ENCODE data around the gene CDYL. TPM values are rescaled to one million over a fixed set of nuclear protein-coding genes. Genes with fewer than 3 reads are reported as not detected.

The CDYL gene
- polyA plus RNA-seq, 4 donors: 6.2 to 15.4 (median 7.4) TPM

DNA sequence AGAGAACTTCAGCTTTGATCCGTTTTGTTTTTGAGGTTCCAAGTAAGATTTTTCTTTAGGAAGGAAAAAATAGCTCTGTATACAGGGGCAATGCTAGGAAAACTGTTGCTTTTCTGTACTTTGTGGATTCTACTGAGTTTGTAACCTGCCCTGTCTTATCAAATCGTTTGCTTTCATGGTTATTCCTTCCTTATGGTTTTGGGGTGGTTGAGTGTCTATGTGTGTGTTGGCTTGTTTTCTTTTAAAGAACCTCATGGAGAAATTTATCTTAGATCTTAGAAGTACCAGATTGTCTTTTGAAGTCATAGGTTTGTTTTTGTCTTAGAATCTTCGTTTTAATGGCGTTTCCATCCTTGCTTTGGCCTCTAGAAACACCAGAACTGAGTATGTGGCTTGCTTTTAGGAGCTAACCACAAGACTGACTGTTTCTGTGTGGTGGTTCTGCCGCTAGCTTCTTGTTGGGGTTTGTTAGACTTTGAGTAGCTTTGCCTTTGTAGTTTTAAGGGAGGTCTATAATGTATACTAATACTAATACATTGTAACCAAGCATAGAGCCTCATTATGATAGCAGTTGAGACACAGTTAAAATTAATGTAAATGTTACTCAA, 140.9 kb downstream of the CDYL start:
- Histone ChIP-seq H3K4me1 (ENCODE audit: control insufficient read depth in 3 of 3, insufficient read depth in 2 of 3, low read depth in 1 of 3, low read length in 2 of 3) (peaks cover 0 to 9% (median 2%) of the 10 kb centered on the region in 3 donors), H3K9me3 (ENCODE audit: control insufficient read depth in 2 of 2, insufficient read depth in 1 of 2, low read depth in 1 of 2, low read length in 1 of 2) (no peaks in the 10 kb centered on the region), H3K27ac (ENCODE audit: low read depth in 1 of 3, low read length in 2 of 3) (no peak overlapping the region), H3K36me3 (ENCODE audit: control insufficient read depth in 3 of 3, insufficient read depth in 2 of 3, low read depth in 1 of 3, low read length in 3 of 3) (peaks cover 0 to 20% (median 0%) of the 10 kb centered on the region in 3 donors), H3K27me3 (ENCODE audit: control insufficient read depth in 3 of 3, insufficient read depth in 3 of 3, low read length in 3 of 3) (no peaks in the 10 kb centered on the region), H3K4me3 (ENCODE audit: low read depth in 1 of 3, low read length in 3 of 3) (no peak overlapping the region)
- WGBS, 3 donors: 47 to 66% (median 50%) methylated on average over 5 of the region's 5 CpGs
- FAIRE-seq (no peak), DNase-seq (no peak)

DNA sequence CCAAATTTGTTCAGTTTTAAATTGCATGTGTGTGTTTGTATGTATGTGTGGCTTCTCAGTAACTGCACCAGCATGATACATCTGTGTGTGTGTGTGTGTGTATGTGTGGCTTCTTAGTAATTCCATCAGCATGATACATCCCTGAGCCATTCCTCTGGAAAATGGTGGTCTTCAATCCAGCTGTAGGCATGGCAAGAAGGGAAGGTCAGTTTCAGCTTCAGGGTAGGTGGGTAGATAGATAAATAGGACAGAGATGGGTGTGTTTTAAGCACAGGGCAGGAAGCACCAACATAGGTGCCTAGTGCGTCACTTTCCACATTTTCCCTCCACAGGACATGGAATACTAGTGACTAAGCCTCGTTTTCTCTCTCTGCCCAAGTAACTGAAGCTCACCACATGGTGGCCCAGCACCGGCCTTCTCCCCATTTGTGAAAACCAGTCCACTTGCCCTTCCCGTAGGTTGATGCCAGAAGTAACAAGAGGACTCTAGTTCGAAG, 144.8 kb downstream of the CDYL start:
- FAIRE-seq (no peak), DNase-seq (no peak)
- H3K27ac ChIP-seq (ENCODE audit: low read depth in 1 of 3, low read length in 2 of 3): no peak overlapping the region
- peaks cover 0 to 7% (median 0%) of the 10 kb centered on the region in 3 donors for H3K36me3 ChIP-seq (ENCODE audit: control insufficient read depth in 3 of 3, insufficient read depth in 2 of 3, low read depth in 1 of 3, low read length in 3 of 3)
- no peaks in the 10 kb centered on the region for H3K9me3 ChIP-seq (ENCODE audit: control insufficient read depth in 2 of 2, insufficient read depth in 1 of 2, low read depth in 1 of 2, low read length in 1 of 2)
- H3K27me3 ChIP-seq (ENCODE audit: control insufficient read depth in 3 of 3, insufficient read depth in 3 of 3, low read length in 3 of 3): no peaks in the 10 kb centered on the region
- H3K4me1 ChIP-seq (ENCODE audit: control insufficient read depth in 3 of 3, insufficient read depth in 2 of 3, low read depth in 1 of 3, low read length in 2 of 3): no peaks in the 10 kb centered on the region
- 77 to 89% (median 89%) methylated on average over 5 of the region's 5 CpGs for WGBS, 3 donors
- no peak overlapping the region for H3K4me3 ChIP-seq (ENCODE audit: low read depth in 1 of 3, low read length in 3 of 3)

- Histone ChIP-seq H3K4me3 (ENCODE audit: low read depth in 1 of 3, low read length in 3 of 3) (no peak overlapping the region), H3K36me3 (ENCODE audit: control insufficient read depth in 3 of 3, insufficient read depth in 2 of 3, low read depth in 1 of 3, low read length in 3 of 3) (peaks cover 0 to 4% (median 0%) of the 10 kb centered on the region in 3 donors)
- no peak for FAIRE-seq
Measured at GRCh38 chr6:4922488-4923037, 146.4 kb downstream of the CDYL start.

GRCh38 chr6:4923081-4923480, 146.9 kb downstream of the CDYL start:
- WGBS, 3 donors: 74 to 86% (median 83%) methylated on average over 3 of the region's 3 CpGs
- no peak for FAIRE-seq

More at GRCh38 chr6:4922488-4923037, 146.4 kb downstream of the CDYL start:
- WGBS, 3 donors: 71 to 77% (median 72%) methylated on average over 13 of the region's 13 CpGs
- H3K27me3 ChIP-seq (ENCODE audit: control insufficient read depth in 3 of 3, insufficient read depth in 3 of 3, low read length in 3 of 3): no peaks in the 10 kb centered on the region
- no peak overlapping the region for H3K27ac ChIP-seq (ENCODE audit: low read depth in 1 of 3, low read length in 2 of 3)
- no peaks in the 10 kb centered on the region for H3K4me1 ChIP-seq (ENCODE audit: control insufficient read depth in 3 of 3, insufficient read depth in 2 of 3, low read depth in 1 of 3, low read length in 2 of 3)
- no peak for DNase-seq
- H3K9me3 ChIP-seq (ENCODE audit: control insufficient read depth in 2 of 2, insufficient read depth in 1 of 2, low read depth in 1 of 2, low read length in 1 of 2): no peaks in the 10 kb centered on the region

DNA sequence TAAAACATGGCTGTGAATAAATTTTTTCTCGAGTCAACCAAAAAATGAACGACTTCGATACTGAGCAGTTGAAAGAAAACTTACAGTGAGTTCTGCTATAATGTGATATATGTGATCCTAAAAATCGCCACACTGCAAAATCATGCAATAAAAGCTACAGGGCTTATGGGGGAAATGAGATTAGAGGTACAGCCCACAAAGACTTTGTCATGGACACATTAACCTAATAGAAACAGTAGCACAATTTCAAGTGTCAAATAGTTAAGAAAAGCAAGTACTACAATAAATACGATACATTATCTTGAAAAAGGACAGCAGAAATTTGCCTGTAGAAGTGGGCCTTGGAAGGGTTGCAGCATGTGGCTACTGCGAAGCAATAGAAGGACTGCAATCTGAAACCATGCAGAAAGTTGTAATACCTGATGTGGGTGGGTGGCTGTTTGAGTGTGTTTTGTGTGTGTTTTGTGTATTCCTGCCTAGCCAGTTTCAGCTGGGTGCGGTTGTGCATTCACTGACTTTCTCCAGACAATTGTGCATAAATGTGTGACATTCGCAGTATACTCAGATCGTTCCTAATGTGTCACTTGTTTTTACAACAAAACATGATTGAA, 148.6 kb downstream of the CDYL start:
- Histone ChIP-seq H3K27me3 (ENCODE audit: control insufficient read depth in 3 of 3, insufficient read depth in 3 of 3, low read length in 3 of 3) (no peaks in the 10 kb centered on the region), H3K27ac (ENCODE audit: low read depth in 1 of 3, low read length in 2 of 3) (no peak overlapping the region), H3K36me3 (ENCODE audit: control insufficient read depth in 3 of 3, insufficient read depth in 2 of 3, low read depth in 1 of 3, low read length in 3 of 3) (peaks cover 0 to 4% (median 0%) of the 10 kb centered on the region in 3 donors), H3K4me1 (ENCODE audit: control insufficient read depth in 3 of 3, insufficient read depth in 2 of 3, low read depth in 1 of 3, low read length in 2 of 3) (no peaks in the 10 kb centered on the region), H3K9me3 (ENCODE audit: control insufficient read depth in 2 of 2, insufficient read depth in 1 of 2, low read depth in 1 of 2, low read length in 1 of 2) (no peaks in the 10 kb centered on the region), H3K4me3 (ENCODE audit: low read depth in 1 of 3, low read length in 3 of 3) (no peak overlapping the region)
- DNase-seq (no peak), FAIRE-seq (no peak)
- WGBS, 3 donors: 94 to 96% (median 95%) methylated on average over 9 of the region's 9 CpGs

More at GRCh38 chr6:4923081-4923480, 146.9 kb downstream of the CDYL start:
- Histone ChIP-seq H3K27ac (ENCODE audit: low read depth in 1 of 3, low read length in 2 of 3) (no peak overlapping the region), H3K36me3 (ENCODE audit: control insufficient read depth in 3 of 3, insufficient read depth in 2 of 3, low read depth in 1 of 3, low read length in 3 of 3) (peaks cover 0 to 4% (median 0%) of the 10 kb centered on the region in 3 donors), H3K9me3 (ENCODE audit: control insufficient read depth in 2 of 2, insufficient read depth in 1 of 2, low read depth in 1 of 2, low read length in 1 of 2) (no peaks in the 10 kb centered on the region), H3K27me3 (ENCODE audit: control insufficient read depth in 3 of 3, insufficient read depth in 3 of 3, low read length in 3 of 3) (no peaks in the 10 kb centered on the region), H3K4me3 (ENCODE audit: low read depth in 1 of 3, low read length in 3 of 3) (no peak overlapping the region), H3K4me1 (ENCODE audit: control insufficient read depth in 3 of 3, insufficient read depth in 2 of 3, low read depth in 1 of 3, low read length in 2 of 3) (no peaks in the 10 kb centered on the region)
- DNase-seq: no peak

- Histone ChIP-seq H3K27ac (ENCODE audit: low read depth in 1 of 3, low read length in 2 of 3) (no peak overlapping the region), H3K9me3 (ENCODE audit: control insufficient read depth in 2 of 2, insufficient read depth in 1 of 2, low read depth in 1 of 2, low read length in 1 of 2) (no peaks in the 10 kb centered on the region), H3K4me1 (ENCODE audit: control insufficient read depth in 3 of 3, insufficient read depth in 2 of 3, low read depth in 1 of 3, low read length in 2 of 3) (peaks cover 0 to 4% (median 0%) of the 10 kb centered on the region in 3 donors), H3K36me3 (ENCODE audit: control insufficient read depth in 3 of 3, insufficient read depth in 2 of 3, low read depth in 1 of 3, low read length in 3 of 3) (peaks cover 0 to 4% (median 0%) of the 10 kb centered on the region in 3 donors), H3K27me3 (ENCODE audit: control insufficient read depth in 3 of 3, insufficient read depth in 3 of 3, low read length in 3 of 3) (no peaks in the 10 kb centered on the region), H3K4me3 (ENCODE audit: low read depth in 1 of 3, low read length in 3 of 3) (no peak overlapping the region)
- no peak for FAIRE-seq
- no peak for DNase-seq
- 89 to 94% (median 94%) methylated on average over 12 of the region's 12 CpGs for WGBS, 3 donors
Measured at GRCh38 chr6:4925580-4925979, 149.4 kb downstream of the CDYL start.

DNA sequence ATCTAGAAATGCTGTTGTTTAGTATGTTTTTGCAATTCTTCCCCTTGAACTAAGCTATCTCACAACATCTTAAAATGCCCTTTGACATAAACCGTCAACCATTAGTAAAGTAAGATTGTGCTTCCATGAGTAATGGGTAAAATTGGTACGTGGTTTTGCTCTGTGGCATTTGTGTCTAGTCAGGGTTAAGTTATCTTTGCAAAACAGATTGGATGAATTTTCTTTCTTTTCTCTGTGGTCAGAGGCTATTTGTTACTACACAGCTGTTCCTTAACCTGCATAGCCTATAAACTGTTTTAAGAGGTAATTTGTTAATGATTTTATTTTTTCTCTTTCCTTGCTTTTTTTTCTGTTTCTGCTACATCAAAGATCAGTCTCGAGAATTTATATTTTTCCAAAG, 152.2 kb downstream of the CDYL start:
- DNase-seq: no peak
- no peaks in the 10 kb centered on the region for H3K36me3 ChIP-seq (ENCODE audit: control insufficient read depth in 3 of 3, insufficient read depth in 2 of 3, low read depth in 1 of 3, low read length in 3 of 3)
- WGBS, 3 donors: 81 to 86% (median 82%) methylated on average over 3 of the region's 3 CpGs
- peaks cover 4 to 15% (median 12%) of the 10 kb centered on the region in 3 donors for H3K4me1 ChIP-seq (ENCODE audit: control insufficient read depth in 3 of 3, insufficient read depth in 2 of 3, low read depth in 1 of 3, low read length in 2 of 3)
- no peaks in the 10 kb centered on the region for H3K9me3 ChIP-seq (ENCODE audit: control insufficient read depth in 2 of 2, insufficient read depth in 1 of 2, low read depth in 1 of 2, low read length in 1 of 2)
- H3K27ac ChIP-seq (ENCODE audit: low read depth in 1 of 3, low read length in 2 of 3): no peak overlapping the region
- H3K27me3 ChIP-seq (ENCODE audit: control insufficient read depth in 3 of 3, insufficient read depth in 3 of 3, low read length in 3 of 3): no peaks in the 10 kb centered on the region
- H3K4me3 ChIP-seq (ENCODE audit: low read depth in 1 of 3, low read length in 3 of 3): no peak overlapping the region
- FAIRE-seq: no peak

GRCh38 chr6:4929097-4929718, 153.0 kb downstream of the CDYL start:
- Histone ChIP-seq H3K9me3 (ENCODE audit: control insufficient read depth in 2 of 2, insufficient read depth in 1 of 2, low read depth in 1 of 2, low read length in 1 of 2) (no peaks in the 10 kb centered on the region), H3K4me1 (ENCODE audit: control insufficient read depth in 3 of 3, insufficient read depth in 2 of 3, low read depth in 1 of 3, low read length in 2 of 3) (peaks cover 4 to 15% (median 12%) of the 10 kb centered on the region in 3 donors), H3K27ac (ENCODE audit: low read depth in 1 of 3, low read length in 2 of 3) (no peak overlapping the region), H3K36me3 (ENCODE audit: control insufficient read depth in 3 of 3, insufficient read depth in 2 of 3, low read depth in 1 of 3, low read length in 3 of 3) (no peaks in the 10 kb centered on the region), H3K4me3 (ENCODE audit: low read depth in 1 of 3, low read length in 3 of 3) (no peak overlapping the region), H3K27me3 (ENCODE audit: control insufficient read depth in 3 of 3, insufficient read depth in 3 of 3, low read length in 3 of 3) (no peaks in the 10 kb centered on the region)
- FAIRE-seq (no peak), DNase-seq (no peak)
- WGBS, 3 donors: 86 to 96% (median 87%) methylated on average over 1 of the region's 1 CpG
